Measurements from ENCODE around the gene XRCC3.

XRCC3 gene

DNA sequence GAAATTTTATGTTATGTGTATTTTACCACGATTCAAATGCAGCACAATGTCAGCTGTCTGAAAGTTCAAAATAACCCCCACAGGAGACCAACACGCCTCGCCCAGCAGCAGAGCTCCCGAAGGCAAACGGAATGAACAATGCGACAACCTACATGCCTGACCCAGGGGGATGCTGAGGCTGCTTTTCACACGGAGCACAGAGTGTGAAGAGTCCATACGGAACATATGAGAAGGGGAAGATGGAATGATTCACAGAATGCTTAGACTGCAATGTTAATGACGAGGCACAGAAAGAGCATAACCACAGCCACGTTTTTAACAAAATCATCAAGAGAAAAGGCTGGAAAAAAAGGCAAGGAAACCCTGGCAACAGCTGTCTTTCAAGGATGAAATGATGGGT lies 22.9 kb upstream of the XRCC3 start:
- no peak for DNase-seq

- no peak for DNase-seq
Observed at GRCh38 chr14:103737432-103738045, 22.3 kb upstream of the XRCC3 start.

GRCh38 chr14:103736546-103737431 lies 21.5 kb upstream of the XRCC3 start:
- DNase-seq: no peak

- no peak for DNase-seq
Observed at GRCh38 chr14:103735815-103736545, 20.7 kb upstream of the XRCC3 start.

DNA sequence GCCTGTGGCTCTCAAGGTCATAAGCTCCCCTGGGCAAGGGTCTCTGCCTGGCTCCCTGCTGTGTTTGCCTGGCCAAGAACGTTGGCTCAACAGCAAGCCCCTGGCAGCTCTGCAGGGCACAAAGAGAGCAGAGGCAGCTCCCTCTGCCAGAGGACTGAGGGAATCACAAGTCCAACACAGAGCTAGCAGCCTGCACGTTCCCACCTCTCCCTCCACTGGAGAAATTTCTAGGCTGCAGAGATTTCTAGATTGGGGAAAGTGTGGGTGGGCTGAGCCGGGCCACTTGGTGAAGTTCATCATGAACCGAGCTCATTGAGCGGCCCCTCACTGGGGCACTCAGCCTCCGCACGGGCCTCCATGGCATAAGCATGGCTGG lies 20.2 kb upstream of the XRCC3 start:
- DNase-seq: no peak

- no peak for DNase-seq
Observed at GRCh38 chr14:103735022-103735421, 19.8 kb upstream of the XRCC3 start.

DNA sequence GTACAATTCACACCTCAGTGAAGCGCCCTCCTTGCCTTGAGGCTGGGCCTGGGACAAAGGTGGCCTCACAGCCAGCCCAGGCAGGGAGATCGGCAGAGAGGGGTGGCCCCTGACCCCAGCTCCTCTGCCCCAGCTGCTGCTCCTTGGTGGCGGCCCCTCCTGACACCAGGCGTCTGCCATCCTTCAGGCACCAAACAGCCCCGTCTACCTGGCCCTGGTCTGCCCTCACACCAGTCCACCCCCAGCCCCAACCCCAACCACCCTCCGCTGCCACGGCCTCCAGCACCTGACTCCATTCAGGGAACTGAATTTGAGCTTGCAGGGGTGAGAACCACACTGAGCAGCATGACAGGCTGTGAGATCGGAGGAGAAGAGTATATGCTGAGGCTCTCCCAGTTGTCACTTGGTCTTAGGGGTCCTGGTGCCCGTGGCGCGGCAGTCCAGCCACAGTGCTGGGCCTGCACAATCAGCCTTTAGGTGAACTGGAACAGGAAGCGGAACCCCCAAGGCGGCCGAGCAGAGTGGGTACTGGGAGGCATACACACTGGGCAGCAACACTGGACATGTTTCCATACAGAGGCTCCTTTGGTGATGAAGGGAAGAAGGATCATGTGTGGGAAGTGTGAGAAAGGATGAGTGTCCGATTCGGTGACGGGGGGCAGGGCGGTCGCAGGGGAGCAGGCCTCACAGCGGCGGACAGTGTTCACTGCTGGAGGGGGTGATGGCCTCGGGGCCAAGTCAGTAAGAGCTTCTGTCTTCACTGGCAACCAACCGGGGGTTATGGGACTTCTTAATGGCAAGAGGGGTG lies 19.0 kb upstream of the XRCC3 start:
- DNase-seq: no peak

GRCh38 chr14:103733651-103734050 lies 18.4 kb upstream of the XRCC3 start:
- no peak for DNase-seq

- DNase-seq: no peak
Observed at GRCh38 chr14:103732868-103733620, 17.8 kb upstream of the XRCC3 start.

- no peak for DNase-seq
Observed at GRCh38 chr14:103731916-103732867, 16.9 kb upstream of the XRCC3 start.

DNA sequence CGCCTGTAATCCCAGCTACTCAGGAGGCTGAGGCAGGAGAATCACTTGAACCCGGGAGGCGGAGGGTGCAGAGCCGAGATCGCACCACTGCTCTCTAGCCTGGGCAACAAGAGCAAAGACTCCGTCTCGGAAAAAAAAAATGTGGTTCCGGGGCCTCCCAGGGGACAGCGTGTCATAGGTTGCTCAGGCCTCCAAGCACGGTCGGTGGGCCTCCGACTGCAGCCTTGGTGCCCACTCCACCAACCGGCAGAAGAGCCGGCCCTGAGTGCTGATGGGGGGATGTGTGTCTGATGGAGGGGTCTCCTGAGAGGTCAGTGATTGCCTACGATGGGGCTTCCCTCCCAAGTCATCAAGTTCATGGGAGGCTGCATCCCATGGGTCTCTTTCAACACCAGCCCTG lies 16.2 kb upstream of the XRCC3 start:
- no peak for DNase-seq

- no peak for DNase-seq
Observed at GRCh38 chr14:103730490-103731035, 15.3 kb upstream of the XRCC3 start.

DNA sequence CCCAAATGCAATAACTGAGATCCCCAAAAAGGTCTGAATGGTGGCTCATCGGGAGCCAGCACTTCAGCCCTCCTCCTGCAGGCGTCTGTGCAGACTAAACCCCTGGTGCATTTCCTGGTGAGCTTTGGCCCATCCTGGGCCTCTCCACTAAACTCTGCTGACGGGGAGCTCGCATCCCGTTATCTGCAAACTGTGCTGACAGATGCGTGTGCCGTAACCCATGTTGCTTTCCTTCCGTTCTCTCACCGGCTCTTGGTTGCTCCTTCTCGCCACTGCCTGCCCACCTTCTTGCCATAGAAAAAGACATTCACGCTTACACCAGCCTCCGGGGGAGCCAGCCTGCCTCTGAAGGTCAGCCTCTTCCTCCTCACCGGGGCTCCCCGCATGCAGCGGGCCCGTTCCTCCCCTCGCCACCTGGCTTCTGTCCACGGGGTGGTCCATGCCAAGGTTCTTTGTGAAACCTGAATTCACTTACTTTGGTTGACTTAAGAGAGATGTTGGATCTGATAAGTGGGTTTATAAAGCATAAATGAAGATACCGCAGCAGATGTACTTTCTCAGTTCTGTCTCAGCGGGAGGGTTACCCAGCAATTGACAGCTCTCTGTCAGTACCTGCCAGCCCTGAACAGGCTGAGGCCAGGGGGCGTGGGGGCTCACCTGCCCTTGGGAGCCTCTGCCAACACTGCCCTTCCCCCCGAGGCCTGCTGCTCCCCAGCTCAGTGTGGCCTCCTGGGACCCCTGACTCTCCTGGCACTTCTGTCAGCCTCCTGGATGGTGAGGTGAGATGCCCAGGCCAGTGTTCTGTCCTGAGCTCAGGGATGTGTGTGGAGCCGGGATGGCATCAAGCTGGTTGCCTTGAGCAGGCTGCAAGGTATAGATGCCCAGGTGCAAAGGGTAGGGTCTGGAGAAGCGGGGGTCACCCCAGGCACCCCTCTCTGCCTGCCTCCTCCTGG lies 14.5 kb upstream of the XRCC3 start:
- DNase-seq: no peak

DNA sequence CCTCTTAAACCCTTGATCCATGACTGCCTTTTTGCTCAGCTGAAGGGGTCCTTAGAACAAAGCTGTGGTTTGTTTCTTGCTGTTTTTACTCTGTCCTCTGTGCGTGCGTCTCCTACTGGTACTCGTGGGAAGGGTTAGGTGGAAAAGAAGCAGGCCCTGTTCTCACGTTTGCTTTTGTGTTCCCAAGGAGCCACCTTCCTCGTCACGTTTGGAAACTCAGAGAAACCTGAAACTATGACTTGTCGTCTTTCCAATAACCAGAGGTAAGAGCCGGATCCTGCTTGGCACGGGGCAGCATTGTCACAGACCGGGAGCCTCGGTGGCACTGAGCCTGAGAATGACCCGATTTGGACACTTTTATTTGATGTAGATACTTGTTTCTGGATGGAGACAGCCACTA lies 13.5 kb upstream of the XRCC3 start:
- DNase-seq: peak in 1 of 3 experiments; percentile 53

DNA sequence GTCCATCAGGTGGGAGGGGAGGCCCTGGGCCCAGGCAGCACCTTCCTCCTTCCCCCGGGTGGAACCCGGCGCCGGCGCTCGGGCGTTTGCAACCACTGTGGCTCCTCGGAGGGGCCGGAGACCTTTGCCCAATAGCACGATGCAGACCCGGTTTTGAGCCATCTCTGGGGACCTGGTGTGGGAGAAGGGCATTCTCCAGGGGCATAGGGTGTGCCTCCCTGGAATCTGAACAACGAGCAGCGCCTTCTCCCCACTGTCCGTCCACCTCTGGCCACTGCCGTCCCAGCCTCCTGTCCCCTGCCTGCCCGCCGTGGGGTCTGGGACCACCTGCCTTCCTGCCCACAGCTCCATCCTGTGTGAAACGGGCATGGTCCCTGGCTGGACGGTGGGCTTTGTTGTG lies 12.9 kb upstream of the XRCC3 start:
- DNase-seq: no peak

- no peak for DNase-seq
Observed at GRCh38 chr14:103727313-103727980, 12.2 kb upstream of the XRCC3 start.

- DNase-seq: no peak
Observed at GRCh38 chr14:103726474-103726873, 11.2 kb upstream of the XRCC3 start.

DNA sequence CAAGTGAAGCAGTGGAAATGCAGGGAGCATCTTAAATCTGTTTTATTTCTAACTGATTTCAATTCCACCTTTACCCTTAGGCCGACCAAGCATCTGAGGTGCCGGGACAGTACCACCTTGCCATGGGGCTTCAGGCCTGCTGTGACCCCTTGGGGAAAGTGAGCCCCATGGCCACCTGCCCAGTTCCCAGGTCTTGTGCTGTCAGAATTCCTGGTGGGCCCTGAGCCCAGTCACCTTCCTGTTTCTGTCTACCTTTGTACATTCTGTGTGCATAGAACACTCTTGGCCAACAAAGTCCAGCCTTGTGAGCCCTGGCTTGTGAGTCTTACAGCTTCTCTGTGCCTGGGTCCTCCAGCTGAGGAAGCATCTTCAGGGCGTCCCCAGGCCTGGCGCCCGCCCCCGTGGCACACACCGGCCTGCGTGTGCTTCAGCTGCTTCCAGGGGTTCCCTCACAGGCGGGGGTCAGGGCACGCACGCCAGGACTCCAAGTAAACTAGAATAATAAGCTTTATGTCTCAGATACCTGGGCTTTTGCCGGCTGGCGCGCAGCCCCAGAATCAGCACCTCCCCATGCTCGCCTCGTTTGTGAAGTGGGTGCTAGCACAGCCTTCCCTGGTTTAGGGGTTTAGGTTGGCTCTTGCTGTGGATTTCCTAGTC lies 10.6 kb upstream of the XRCC3 start:
- no peak for DNase-seq

Measured in NCI-H1417 (cell line).